ENCODE measurements around the gene LIAS. TPM values are rescaled to one million over a fixed set of nuclear protein-coding genes. Genes with fewer than 3 reads are reported as not detected.

LIAS gene
- polyA plus RNA-seq, 1 donor from 2014 or later: 24.6 TPM

- peaks cover 5% of the 10 kb centered on the region for H3K36me3 ChIP-seq (ENCODE audit: insufficient read depth, low read length)
- peaks cover 3% of the 10 kb centered on the region for H4K20me1 ChIP-seq (ENCODE audit: insufficient read depth)
- H3K27ac ChIP-seq (ENCODE audit: low read length): no peak overlapping the region
Measured at GRCh38 chr4:39451423-39452023, 7.3 kb upstream of the LIAS start.

More at GRCh38 chr4:39451423-39452023, 7.3 kb upstream of the LIAS start:
- H3K79me2 ChIP-seq (replicated peaks; ENCODE audit: insufficient read depth, low read length): peaks cover 1% of the 10 kb centered on the region
- H3K9ac ChIP-seq (ENCODE audit: low read length): no peak overlapping the region
- no peaks in the 10 kb centered on the region for H3K9me2 ChIP-seq (ENCODE audit: insufficient read depth, low read length)
- no peak overlapping the region for H3K4me3 ChIP-seq (ENCODE audit: low read length)
- H3K4me2 ChIP-seq (ENCODE audit: low read length): no peak overlapping the region
- no peak for TF ChIP-seq RAD21 (conservative IDR thresholded peaks at IDR 0.05)
- no peak for TF ChIP-seq TAF1 (IDR thresholded peaks at IDR 0.05; ENCODE audit: low read depth)
- TF ChIP-seq SMC3 (conservative IDR thresholded peaks at IDR 0.05; ENCODE audit: poor library complexity): no peak
- no peak for TF ChIP-seq EP300 (conservative IDR thresholded peaks at IDR 0.05; ENCODE audit: poor library complexity, severe bottlenecking)
- no peak for TF ChIP-seq CTCF (IDR thresholded peaks at IDR 0.05; ENCODE audit: poor library complexity, severe bottlenecking)
- no peak for TF ChIP-seq MXI1 (conservative IDR thresholded peaks at IDR 0.05; ENCODE audit: poor library complexity, severe bottlenecking)
- TF ChIP-seq REST (IDR thresholded peaks at IDR 0.05; ENCODE audit: borderline replicate concordance): no peak
- TF ChIP-seq EZH2 (IDR thresholded peaks at IDR 0.05; ENCODE audit: borderline replicate concordance, insufficient read depth, low read length, poor library complexity, severe bottlenecking): no peak
- TF ChIP-seq POLR2AphosphoS5 (IDR thresholded peaks at IDR 0.05): no peak
- H3F3A ChIP-seq (ENCODE audit: insufficient read depth, low read length, poor library complexity, severe bottlenecking): no peaks in the 10 kb centered on the region
- no peaks in the 10 kb centered on the region for H3K9me3 ChIP-seq (ENCODE audit: low read length)
- H2AFZ ChIP-seq (ENCODE audit: low read depth, low read length): no peak overlapping the region
- no peaks in the 10 kb centered on the region for H3K27me3 ChIP-seq (ENCODE audit: insufficient read depth, low read depth, low read length)
